OCI-LY7 (cell line): ENCODE results near the gene DLGAP5. TPM values are rescaled to one million over a fixed set of nuclear protein-coding genes. Genes with fewer than 3 reads are reported as not detected.

Experiments
- BruUV-seq: library from RNA; stranded (reverse); fragments of 400-500 nt; replicated peaks from 2 replicates; lab custom pipeline; 2021; lab: Mats Ljungman, UMichigan
- CTCF ChIA-PET: fragments of 300-600 bp; sonication (Branson Sonifier 250); formaldehyde crosslinking; loops from one replicate; lab custom pipeline; 2022; ENCODE audit warnings: antibody characterized with exemption; ENCODE audit not compliant: unreplicated experiment; lab: Charles Lee
- POLR2A ChIA-PET: fragments of 300-600 bp; sonication (Branson Sonifier 250); formaldehyde crosslinking; loops from one replicate; lab custom pipeline; 2022; ENCODE audit warnings: antibody characterized with exemption; lab: Charles Lee
- DNase-seq: peaks from one replicate; pipeline ENCODE4 v3.0.0-alpha.2; 2015; ENCODE audit warnings: low spot score
- H2AFZ ChIP-seq: fragments of 200-600 bp; sonication (generic), shearing (Covaris generic); 2 replicates; pipeline ENCODE4 v1.6.1; 2014; ENCODE audit warnings: mild to moderate bottlenecking, antibody characterized with exemption, low read length, moderate library complexity
- H3K27ac ChIP-seq: fragments of 200-600 bp; sonication (generic); 2 replicates; pipeline ENCODE4 v1.5.1; 2014; ENCODE audit warnings: mixed run types, low read depth, mild to moderate bottlenecking, moderate library complexity, low read length, inconsistent platforms; ENCODE audit not compliant: poor library complexity, severe bottlenecking
- H3K36me3 ChIP-seq: fragments of 200-600 bp; sonication (generic); 2 replicates; pipeline ENCODE4 v1.6.1; 2014; ENCODE audit warnings: mild to moderate bottlenecking, antibody characterized with exemption, low read length, moderate library complexity, mixed read lengths; ENCODE audit not compliant: insufficient read depth
- H3K4me1 ChIP-seq: fragments of 200-600 bp; sonication (generic); 2 replicates; pipeline ENCODE4 v1.5.1; 2014; ENCODE audit warnings: mild to moderate bottlenecking, low read length; ENCODE audit not compliant: insufficient read depth, poor library complexity, severe bottlenecking
- H3K4me2 ChIP-seq: fragments of 200-600 bp; sonication (generic); 2 replicates; pipeline ENCODE4 v1.6.1; 2014; ENCODE audit warnings: mild to moderate bottlenecking, low read length
- H3K4me3 ChIP-seq: fragments of 200-600 bp; sonication (generic); 2 replicates; pipeline ENCODE4 v1.5.1; 2014; ENCODE audit warnings: mild to moderate bottlenecking, low read depth, low read length; ENCODE audit not compliant: poor library complexity, severe bottlenecking
- H3K79me2 ChIP-seq: fragments of 200-600 bp; sonication (generic); 2 replicates; pipeline ENCODE4 v1.6.1; 2016; ENCODE audit warnings: low read depth, mild to moderate bottlenecking, low read length, moderate library complexity, mixed read lengths; ENCODE audit not compliant: insufficient read depth
- H3K9me2 ChIP-seq: fragments of 200-600 bp; sonication (generic); 2 replicates; pipeline ENCODE4 v1.6.1; 2016; ENCODE audit warnings: mild to moderate bottlenecking, low read length, mixed read lengths; ENCODE audit not compliant: insufficient read depth
- H3K9me3 ChIP-seq: fragments of 200-600 bp; sonication (generic); 2 replicates; pipeline ENCODE4 v1.6.1; 2014; ENCODE audit warnings: mild to moderate bottlenecking, mixed run types, low read length, mixed read lengths
- H4K20me1 ChIP-seq: fragments of 200-600 bp; sonication (generic); 2 replicates; pipeline ENCODE4 v1.6.1; 2014; ENCODE audit warnings: mild to moderate bottlenecking, antibody characterized with exemption, low read length, moderate library complexity, mixed read lengths; ENCODE audit not compliant: insufficient read depth
- CTCF ChIP-seq: fragments of 200-600 bp; sonication (generic); conservative IDR thresholded peaks from 2 replicates; pipeline ENCODE4 v1.5.1; 2014; ENCODE audit warnings: mild to moderate bottlenecking, antibody characterized with exemption, low read length, moderate library complexity, mixed read lengths
- EZH2phosphoT487 ChIP-seq: fragments of 200-600 bp; sonication (generic); IDR thresholded peaks from 2 replicates; pipeline ENCODE4 v1.6.1; 2018; ENCODE audit warnings: low read depth, borderline replicate concordance, mild to moderate bottlenecking, mixed run types, antibody characterized with exemption, low read length, moderate library complexity, mixed read lengths
- intact Hi-C: fragments of 100-400 bp; cut with micrococcal nuclease; formaldehyde crosslinking; loops from one replicate; pipeline ENCODE4 v1.10.0; 2022; ENCODE audit not compliant: unreplicated experiment
- total RNA-seq, 2 experiments: library from RNA; depleted of rRNA in 1 of 2; stranded (reverse); fragments of >200 nt in 1 of 2; shearing (Covaris generic) in 1 of 2; gene quantifications; 2 replicates each; pipeline ENCODE4 v1.2.3, GENCODE V29; 2014 to 2022

Gene DLGAP5
- total RNA-seq, 2 experiments from 2014 or later = 57.6 to 92.2 TPM

- no peaks in the 10 kb centered on the region for H3K9me2 ChIP-seq
- DNase-seq = no peak
- H3K79me2 ChIP-seq = no peaks in the 10 kb centered on the region
- BruUV-seq = no TSS peak
- H3K4me1 ChIP-seq = peaks cover 5% of the 10 kb centered on the region
- H2AFZ ChIP-seq = no peak overlapping the region
- ChIA-PET POLR2A (interaction anchor here (0.6 to 1.0 kb wide), 4 partner anchors 11 to 1156 kb away, joined by 3 to 4 read pairs (median 3); no protein-coding TSS in a partner anchor), CTCF (no interaction called here)
- H3K4me2 ChIP-seq = no peak overlapping the region
- H3K4me3 ChIP-seq = no peak overlapping the region
- H3K9me3 ChIP-seq = no peaks in the 10 kb centered on the region
- no peaks in the 10 kb centered on the region for H4K20me1 ChIP-seq
- intact Hi-C loops = no loop called here
- TF ChIP-seq CTCF (no peak), EZH2phosphoT487 (no peak)
- H3K36me3 ChIP-seq = no peaks in the 10 kb centered on the region
- H3K27ac ChIP-seq = no peak overlapping the region
These were observed 72.6 kb downstream of the DLGAP5 start for GRCh38 chr14:55118761-55119160.

DNA sequence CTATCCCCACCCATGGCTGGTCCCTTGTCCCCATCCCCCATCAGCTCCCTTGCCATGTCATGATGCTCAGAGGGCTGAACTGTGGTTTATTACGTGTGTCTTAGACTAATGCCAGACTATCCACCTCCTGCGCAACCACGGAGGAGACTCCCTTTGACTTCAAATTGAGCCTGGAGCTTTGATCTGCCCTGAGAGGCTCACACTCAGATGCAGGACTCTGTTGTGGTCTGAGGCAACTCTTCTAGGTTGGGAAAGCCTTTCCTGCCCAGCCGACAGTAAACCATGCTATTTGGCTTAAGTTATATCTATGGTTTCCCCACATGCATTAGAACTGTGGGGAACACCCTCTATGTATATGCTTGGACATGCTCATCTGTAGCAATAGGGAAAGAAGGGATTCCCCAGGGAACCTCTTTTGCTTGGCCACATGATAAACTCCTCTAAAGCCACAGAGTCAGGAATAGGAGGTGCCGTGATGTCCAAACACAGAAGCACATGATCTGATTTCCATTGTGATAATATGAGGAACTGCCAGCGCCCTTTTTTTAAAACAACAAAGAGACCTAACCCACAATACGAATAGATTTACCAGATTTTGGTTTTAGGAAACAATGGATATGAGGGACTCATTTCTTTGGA is 73.5 kb downstream of the DLGAP5 start:
- TF ChIP-seq CTCF = no peak
- no peak for TF ChIP-seq EZH2phosphoT487
- intact Hi-C loops = no loop called here
- Histone ChIP-seq H3K9me3 (no peaks in the 10 kb centered on the region), H2AFZ (no peak overlapping the region), H3K4me2 (no peak overlapping the region), H3K4me3 (no peak overlapping the region), H3K27ac (no peak overlapping the region), H4K20me1 (no peaks in the 10 kb centered on the region), H3K9me2 (no peaks in the 10 kb centered on the region), H3K36me3 (no peaks in the 10 kb centered on the region), H3K79me2 (no peaks in the 10 kb centered on the region), H3K4me1 (peaks cover 12% of the 10 kb centered on the region)
- DNase-seq = no peak
- no TSS peak for BruUV-seq
- ChIA-PET POLR2A (interaction anchor here (0.6 to 1.5 kb wide), 2 partner anchors 14 to 418 kb away, joined by 4 read pairs; no protein-coding TSS in a partner anchor), CTCF (no interaction called here)

DNA sequence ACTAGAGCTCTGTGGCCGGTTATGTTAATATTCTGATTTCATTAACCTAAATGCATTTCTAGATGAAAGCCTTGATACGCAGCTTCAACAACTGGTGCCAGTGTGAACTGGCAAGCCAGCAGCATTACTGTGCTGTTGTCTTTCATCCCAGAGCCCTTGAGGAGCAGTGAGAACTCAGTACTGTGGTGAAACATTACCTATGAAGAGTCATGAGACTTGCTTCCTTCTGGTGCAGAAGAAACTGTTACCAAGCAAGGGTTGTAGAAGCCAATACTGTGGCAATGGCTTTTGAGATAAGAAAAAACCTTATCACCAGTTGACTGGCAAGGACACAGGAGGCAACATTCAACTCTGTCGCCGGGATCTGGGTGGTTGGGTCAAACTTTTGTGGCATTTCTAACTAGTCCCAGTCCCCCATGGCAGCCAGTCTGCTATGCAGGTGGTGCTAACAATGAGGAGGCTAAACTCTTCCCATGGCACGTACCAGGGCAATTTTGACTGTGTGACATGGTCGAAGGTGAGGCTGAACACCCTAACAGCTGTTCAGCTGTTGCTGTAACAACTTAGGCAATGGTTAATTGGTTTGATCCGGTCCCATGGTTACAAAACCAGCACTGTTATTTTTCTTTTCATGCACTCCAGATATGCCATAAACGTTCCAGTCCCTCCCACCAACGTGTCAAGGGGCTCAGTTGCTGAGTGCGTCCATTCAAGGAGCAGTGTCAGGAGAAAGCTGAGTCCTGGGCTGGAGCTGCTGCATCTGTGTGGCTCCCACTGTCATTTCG is 74.9 kb downstream of the DLGAP5 start:
- peaks cover 12% of the 10 kb centered on the region for H3K4me1 ChIP-seq
- TF ChIP-seq CTCF = no peak
- no peak for TF ChIP-seq EZH2phosphoT487
- H3K9me3 ChIP-seq = no peaks in the 10 kb centered on the region
- BruUV-seq = no TSS peak
- H3K9me2 ChIP-seq = no peaks in the 10 kb centered on the region
- POLR2A ChIA-PET = interaction anchor here (1.5 kb wide), 1 partner anchor 13 kb away, joined by 4 read pairs; no protein-coding TSS in a partner anchor
- H3K27ac ChIP-seq = no peak overlapping the region
- H3K4me2 ChIP-seq = no peak overlapping the region
- no peaks in the 10 kb centered on the region for H3K79me2 ChIP-seq
- no peak for DNase-seq
- CTCF ChIA-PET = no interaction called here
- no peak overlapping the region for H3K4me3 ChIP-seq
- intact Hi-C loops = no loop called here
- H3K36me3 ChIP-seq = no peaks in the 10 kb centered on the region
- H4K20me1 ChIP-seq = no peaks in the 10 kb centered on the region
- no peak overlapping the region for H2AFZ ChIP-seq
